ENCODE measurements around the gene KNL1.

KNL1 gene

DNA sequence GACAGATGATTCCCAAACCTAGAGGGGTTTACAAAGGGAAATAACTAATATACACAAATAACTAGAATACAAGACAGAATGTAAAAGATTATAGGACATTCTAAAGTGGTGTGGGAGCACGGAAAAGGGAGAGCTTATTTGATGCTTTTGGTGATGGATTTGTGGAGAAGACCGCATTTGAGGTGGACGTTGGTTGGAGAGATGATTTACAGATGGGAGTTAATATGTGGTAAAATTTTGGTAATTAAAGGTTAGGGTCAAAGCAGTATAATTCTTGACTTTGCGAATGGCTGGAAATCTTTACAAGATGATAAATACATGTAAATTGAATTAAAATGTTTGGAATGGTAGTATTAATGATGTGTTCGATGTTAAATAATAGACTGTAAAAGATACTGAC lies 1.2 kb downstream of the KNL1 start:
- Histone ChIP-seq H4K91ac (ENCODE audit: low read depth, low read length) (no peak overlapping the region), H2BK5ac (ENCODE audit: low read depth, low read length, poor library complexity) (no peak overlapping the region), H4K12ac (ENCODE audit: low read depth, low read length) (no peak overlapping the region), H4K8ac (ENCODE audit: low read depth, low read length) (no peak overlapping the region), H3K23ac (ENCODE audit: low read length) (no peak overlapping the region), H3K4me3 (ENCODE audit: low read depth, low read length) (no peak overlapping the region), H3K4me1 (ENCODE audit: control insufficient read depth in 1 of 2, insufficient read depth in 2 of 2, low read length in 2 of 2) (no peaks in the 10 kb centered on the region), H3K14ac (ENCODE audit: low read length) (no peak overlapping the region), H3K79me1 (ENCODE audit: low read length) (peaks cover 3% of the 10 kb centered on the region), H3K18ac (ENCODE audit: low read length) (no peak overlapping the region), H2BK120ac (ENCODE audit: insufficient read depth, low read length, poor library complexity) (no peak overlapping the region), H3K4ac (ENCODE audit: low read depth, low read length) (no peak overlapping the region), H3K27ac (ENCODE audit: low read depth, low read length) (no peak overlapping the region), H3K9me3 (ENCODE audit: insufficient read depth, low read depth, low read length) (no peaks in the 10 kb centered on the region), H2AFZ (ENCODE audit: insufficient read depth, low read length, poor library complexity) (no peak overlapping the region), H3K9ac (ENCODE audit: low read length) (no peak overlapping the region), H3K79me2 (ENCODE audit: control insufficient read depth, insufficient read depth, low read length, poor library complexity) (peaks cover 5% of the 10 kb centered on the region), H3K4me2 (ENCODE audit: low read length) (peak overlapping the region; percentile 74), H2BK12ac (ENCODE audit: low read length) (no peak overlapping the region), H2AK5ac (ENCODE audit: low read length) (no peak overlapping the region), H3K27me3 (ENCODE audit: insufficient read depth, low read length) (no peaks in the 10 kb centered on the region), H3K36me3 (ENCODE audit: control insufficient read depth in 1 of 2, insufficient read depth in 2 of 2, low read length in 2 of 2) (no peaks in the 10 kb centered on the region)
- no peak for DNase-seq
- 100% methylated on average over 4 of the region's 5 CpGs for WGBS (ENCODE audit: extremely low coverage, insufficient coverage, insufficient read length)

DNA sequence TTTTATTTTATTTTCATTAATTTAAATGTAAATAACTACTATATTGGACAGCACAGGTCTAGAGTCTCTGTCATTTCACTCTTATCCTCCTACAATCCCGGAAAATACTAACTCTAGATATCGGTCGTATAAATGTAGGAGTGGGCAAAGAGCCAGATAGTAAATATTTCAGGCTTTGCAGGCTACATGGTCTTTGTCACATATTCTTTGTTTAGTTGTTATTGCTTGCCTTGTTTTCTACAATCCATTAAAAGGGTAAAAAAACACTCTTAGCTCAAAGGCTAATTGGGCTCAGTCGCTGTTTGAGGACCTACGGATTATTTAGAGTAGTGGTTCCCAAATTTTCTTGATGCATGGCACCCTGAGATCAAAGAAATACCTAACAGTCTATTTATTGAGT lies 1.7 kb downstream of the KNL1 start:
- Histone ChIP-seq H2AK5ac (ENCODE audit: low read length) (no peak overlapping the region), H3K18ac (ENCODE audit: low read length) (no peak overlapping the region), H3K9me3 (ENCODE audit: insufficient read depth, low read depth, low read length) (no peaks in the 10 kb centered on the region), H3K79me1 (ENCODE audit: low read length) (peaks cover 3% of the 10 kb centered on the region), H2BK5ac (ENCODE audit: low read depth, low read length, poor library complexity) (no peak overlapping the region), H3K27me3 (ENCODE audit: insufficient read depth, low read length) (no peaks in the 10 kb centered on the region), H4K8ac (ENCODE audit: low read depth, low read length) (no peak overlapping the region), H3K27ac (ENCODE audit: low read depth, low read length) (no peak overlapping the region), H4K12ac (ENCODE audit: low read depth, low read length) (no peak overlapping the region), H4K91ac (ENCODE audit: low read depth, low read length) (no peak overlapping the region), H3K23ac (ENCODE audit: low read length) (no peak overlapping the region), H3K4ac (ENCODE audit: low read depth, low read length) (no peak overlapping the region), H2AFZ (ENCODE audit: insufficient read depth, low read length, poor library complexity) (no peak overlapping the region), H3K4me1 (ENCODE audit: control insufficient read depth in 1 of 2, insufficient read depth in 2 of 2, low read length in 2 of 2) (no peaks in the 10 kb centered on the region), H3K4me3 (ENCODE audit: low read depth, low read length) (no peak overlapping the region), H2BK120ac (ENCODE audit: insufficient read depth, low read length, poor library complexity) (no peak overlapping the region), H2BK12ac (ENCODE audit: low read length) (no peak overlapping the region), H3K9ac (ENCODE audit: low read length) (no peak overlapping the region), H3K79me2 (ENCODE audit: control insufficient read depth, insufficient read depth, low read length, poor library complexity) (peaks cover 5% of the 10 kb centered on the region), H3K14ac (ENCODE audit: low read length) (no peak overlapping the region), H3K4me2 (ENCODE audit: low read length) (no peak overlapping the region), H3K36me3 (ENCODE audit: control insufficient read depth in 1 of 2, insufficient read depth in 2 of 2, low read length in 2 of 2) (no peaks in the 10 kb centered on the region)
- WGBS (ENCODE audit: extremely low coverage, insufficient coverage, insufficient read length) = no CpG with 5 or more reads among the region's 5 CpGs
- DNase-seq = no peak

DNA sequence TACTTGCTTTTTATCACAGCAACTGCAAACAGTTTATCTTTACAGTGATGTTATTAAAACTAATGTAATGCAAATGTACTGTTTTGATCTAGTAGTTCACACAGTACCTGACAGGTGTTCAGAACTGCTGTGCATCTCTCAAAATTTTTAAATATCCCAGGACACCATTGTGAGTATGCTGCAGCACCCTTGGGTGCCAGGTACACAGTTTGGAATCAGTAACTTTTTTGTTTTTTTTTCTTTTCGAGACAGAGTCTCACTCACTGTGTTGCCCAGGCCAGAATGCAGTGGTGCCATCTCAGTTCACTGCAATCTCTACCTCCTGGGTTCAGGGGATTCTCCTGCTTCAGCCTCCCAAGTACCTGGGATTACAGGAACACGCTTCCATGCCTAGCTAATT lies 3.0 kb downstream of the KNL1 start:
- Histone ChIP-seq H4K8ac (ENCODE audit: low read depth, low read length) (no peak overlapping the region), H3K79me1 (ENCODE audit: low read length) (peaks cover 3% of the 10 kb centered on the region), H2AFZ (ENCODE audit: insufficient read depth, low read length, poor library complexity) (no peak overlapping the region), H2BK120ac (ENCODE audit: insufficient read depth, low read length, poor library complexity) (no peak overlapping the region), H2AK5ac (ENCODE audit: low read length) (no peak overlapping the region), H3K4me3 (ENCODE audit: low read depth, low read length) (no peak overlapping the region), H3K79me2 (ENCODE audit: control insufficient read depth, insufficient read depth, low read length, poor library complexity) (peaks cover 5% of the 10 kb centered on the region), H3K4me2 (ENCODE audit: low read length) (no peak overlapping the region), H3K27me3 (ENCODE audit: insufficient read depth, low read length) (no peaks in the 10 kb centered on the region), H3K9ac (ENCODE audit: low read length) (no peak overlapping the region), H3K9me3 (ENCODE audit: insufficient read depth, low read depth, low read length) (no peaks in the 10 kb centered on the region), H3K4me1 (ENCODE audit: control insufficient read depth in 1 of 2, insufficient read depth in 2 of 2, low read length in 2 of 2) (no peaks in the 10 kb centered on the region), H3K14ac (ENCODE audit: low read length) (no peak overlapping the region), H3K4ac (ENCODE audit: low read depth, low read length) (no peak overlapping the region), H2BK5ac (ENCODE audit: low read depth, low read length, poor library complexity) (no peak overlapping the region), H3K18ac (ENCODE audit: low read length) (no peak overlapping the region), H4K12ac (ENCODE audit: low read depth, low read length) (no peak overlapping the region), H3K36me3 (ENCODE audit: control insufficient read depth in 1 of 2, insufficient read depth in 2 of 2, low read length in 2 of 2) (no peaks in the 10 kb centered on the region), H2BK12ac (ENCODE audit: low read length) (no peak overlapping the region), H4K91ac (ENCODE audit: low read depth, low read length) (no peak overlapping the region), H3K23ac (ENCODE audit: low read length) (no peak overlapping the region), H3K27ac (ENCODE audit: low read depth, low read length) (no peak overlapping the region)
- WGBS (ENCODE audit: extremely low coverage, insufficient coverage, insufficient read length) = no CpG with 5 or more reads among the region's 2 CpGs
- no peak for DNase-seq

DNA sequence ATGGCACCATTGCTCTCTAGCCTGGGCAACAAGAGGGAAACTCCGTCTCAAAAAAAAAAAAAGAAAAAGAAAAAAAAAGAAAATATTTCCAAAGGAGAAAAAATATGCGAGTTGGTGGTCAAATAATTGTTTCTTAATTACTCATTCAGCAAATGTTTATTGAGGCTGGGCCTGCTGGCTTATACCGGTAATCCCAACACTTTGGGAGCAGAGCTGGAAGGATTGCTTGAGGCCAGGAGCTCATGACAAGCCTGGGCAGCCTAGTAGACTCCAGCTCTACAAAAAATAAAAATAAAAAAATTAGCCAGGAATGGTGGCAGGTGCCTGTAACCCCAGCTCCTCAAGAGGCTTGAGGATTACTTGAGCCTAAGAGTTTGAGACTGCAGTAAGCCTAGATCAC lies 4.1 kb downstream of the KNL1 start:
- no peak overlapping the region for H2BK120ac ChIP-seq (ENCODE audit: insufficient read depth, low read length, poor library complexity)
- H3K4ac ChIP-seq (ENCODE audit: low read depth, low read length) = peak overlapping the region; percentile 36
- no peak overlapping the region for H2AK5ac ChIP-seq (ENCODE audit: low read length)
- no peak overlapping the region for H4K12ac ChIP-seq (ENCODE audit: low read depth, low read length)
- H3K18ac ChIP-seq (ENCODE audit: low read length) = no peak overlapping the region
- H4K91ac ChIP-seq (ENCODE audit: low read depth, low read length) = no peak overlapping the region
- H3K79me1 ChIP-seq (ENCODE audit: low read length) = peaks cover 3% of the 10 kb centered on the region
- H3K23ac ChIP-seq (ENCODE audit: low read length) = no peak overlapping the region
- H4K8ac ChIP-seq (ENCODE audit: low read depth, low read length) = no peak overlapping the region
- no peak overlapping the region for H3K14ac ChIP-seq (ENCODE audit: low read length)
- no peak overlapping the region for H2AFZ ChIP-seq (ENCODE audit: insufficient read depth, low read length, poor library complexity)
- no CpG with 5 or more reads among the region's 3 CpGs for WGBS (ENCODE audit: extremely low coverage, insufficient coverage, insufficient read length)
- no peak overlapping the region for H2BK12ac ChIP-seq (ENCODE audit: low read length)
- H3K36me3 ChIP-seq (ENCODE audit: control insufficient read depth in 1 of 2, insufficient read depth in 2 of 2, low read length in 2 of 2) = no peaks in the 10 kb centered on the region
- no peak for DNase-seq
- no peaks in the 10 kb centered on the region for H3K27me3 ChIP-seq (ENCODE audit: insufficient read depth, low read length)
- H3K9ac ChIP-seq (ENCODE audit: low read length) = no peak overlapping the region
- no peaks in the 10 kb centered on the region for H3K9me3 ChIP-seq (ENCODE audit: insufficient read depth, low read depth, low read length)
- no peaks in the 10 kb centered on the region for H3K4me1 ChIP-seq (ENCODE audit: control insufficient read depth in 1 of 2, insufficient read depth in 2 of 2, low read length in 2 of 2)
- H3K79me2 ChIP-seq (ENCODE audit: control insufficient read depth, insufficient read depth, low read length, poor library complexity) = peaks cover 5% of the 10 kb centered on the region
- no peak overlapping the region for H3K4me3 ChIP-seq (ENCODE audit: low read depth, low read length)
- H2BK5ac ChIP-seq (ENCODE audit: low read depth, low read length, poor library complexity) = no peak overlapping the region
- H3K4me2 ChIP-seq (ENCODE audit: low read length) = no peak overlapping the region
- H3K27ac ChIP-seq (ENCODE audit: low read depth, low read length) = no peak overlapping the region

Data from trophoblast cell (in vitro differentiated cells and primary cell).